ENCODE data around the gene CCSER2. TPM values are rescaled to one million over a fixed set of nuclear protein-coding genes. Genes with fewer than 3 reads are reported as not detected.

The CCSER2 gene
- total RNA-seq, 1 donor from 2014 or later: 78.8 TPM

- TF ChIP-seq, protein P1, sequence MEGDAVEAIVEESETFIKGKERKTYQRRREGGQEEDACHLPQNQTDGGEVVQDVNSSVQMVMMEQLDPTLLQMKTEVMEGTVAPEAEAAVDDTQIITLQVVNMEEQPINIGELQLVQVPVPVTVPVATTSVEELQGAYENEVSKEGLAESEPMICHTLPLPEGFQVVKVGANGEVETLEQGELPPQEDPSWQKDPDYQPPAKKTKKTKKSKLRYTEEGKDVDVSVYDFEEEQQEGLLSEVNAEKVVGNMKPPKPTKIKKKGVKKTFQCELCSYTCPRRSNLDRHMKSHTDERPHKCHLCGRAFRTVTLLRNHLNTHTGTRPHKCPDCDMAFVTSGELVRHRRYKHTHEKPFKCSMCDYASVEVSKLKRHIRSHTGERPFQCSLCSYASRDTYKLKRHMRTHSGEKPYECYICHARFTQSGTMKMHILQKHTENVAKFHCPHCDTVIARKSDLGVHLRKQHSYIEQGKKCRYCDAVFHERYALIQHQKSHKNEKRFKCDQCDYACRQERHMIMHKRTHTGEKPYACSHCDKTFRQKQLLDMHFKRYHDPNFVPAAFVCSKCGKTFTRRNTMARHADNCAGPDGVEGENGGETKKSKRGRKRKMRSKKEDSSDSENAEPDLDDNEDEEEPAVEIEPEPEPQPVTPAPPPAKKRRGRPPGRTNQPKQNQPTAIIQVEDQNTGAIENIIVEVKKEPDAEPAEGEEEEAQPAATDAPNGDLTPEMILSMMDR (IDR thresholded peaks at IDR 0.05): no peak
- H3K9me3 Mint-ChIP-seq (ENCODE audit: low read depth): no peaks in the 10 kb centered on the region
- peaks cover 26% of the 10 kb centered on the region for H3K27me3 Mint-ChIP-seq (ENCODE audit: low read depth)
- no peak for DNase-seq (ENCODE audit: low spot score)
- H3K27ac Mint-ChIP-seq (ENCODE audit: unreplicated experiment): no peak overlapping the region
- H3K4me1 Mint-ChIP-seq (ENCODE audit: low read depth): no peaks in the 10 kb centered on the region
- H3K36me3 Mint-ChIP-seq (ENCODE audit: low read depth): no peaks in the 10 kb centered on the region
- no peak overlapping the region for H3K4me3 Mint-ChIP-seq (ENCODE audit: unreplicated experiment)
Observed at GRCh38 chr10:84563355-84563754, 235.0 kb downstream of the CCSER2 start.

DNA sequence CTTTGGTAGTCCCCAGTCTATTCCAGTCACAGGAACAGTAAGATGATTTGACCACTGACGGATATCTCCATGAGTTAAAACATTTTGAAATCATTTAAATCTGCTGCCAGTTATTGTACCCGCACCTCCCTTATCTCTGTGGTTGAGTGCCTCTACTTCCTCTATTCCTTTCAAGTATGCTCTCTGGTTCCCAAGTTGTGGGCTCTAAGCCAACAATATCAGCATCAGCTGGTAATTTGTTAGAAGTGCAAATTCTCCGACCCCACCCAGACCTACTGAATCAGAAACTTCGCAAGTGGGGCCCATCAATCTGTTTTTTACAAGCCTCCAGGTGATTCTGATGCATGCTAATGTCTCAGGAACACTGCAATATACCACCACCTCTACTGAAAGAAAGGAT lies 235.5 kb downstream of the CCSER2 start:
- Mint-ChIP-seq H3K36me3 (ENCODE audit: low read depth) (no peaks in the 10 kb centered on the region), H3K9me3 (ENCODE audit: low read depth) (no peaks in the 10 kb centered on the region), H3K4me1 (ENCODE audit: low read depth) (no peaks in the 10 kb centered on the region), H3K27me3 (ENCODE audit: low read depth) (peaks cover 28% of the 10 kb centered on the region), H3K4me3 (ENCODE audit: unreplicated experiment) (no peak overlapping the region), H3K27ac (ENCODE audit: unreplicated experiment) (no peak overlapping the region)
- no peak for DNase-seq (ENCODE audit: low spot score)
- TF ChIP-seq, protein P1 (IDR thresholded peaks at IDR 0.05): no peak

DNA sequence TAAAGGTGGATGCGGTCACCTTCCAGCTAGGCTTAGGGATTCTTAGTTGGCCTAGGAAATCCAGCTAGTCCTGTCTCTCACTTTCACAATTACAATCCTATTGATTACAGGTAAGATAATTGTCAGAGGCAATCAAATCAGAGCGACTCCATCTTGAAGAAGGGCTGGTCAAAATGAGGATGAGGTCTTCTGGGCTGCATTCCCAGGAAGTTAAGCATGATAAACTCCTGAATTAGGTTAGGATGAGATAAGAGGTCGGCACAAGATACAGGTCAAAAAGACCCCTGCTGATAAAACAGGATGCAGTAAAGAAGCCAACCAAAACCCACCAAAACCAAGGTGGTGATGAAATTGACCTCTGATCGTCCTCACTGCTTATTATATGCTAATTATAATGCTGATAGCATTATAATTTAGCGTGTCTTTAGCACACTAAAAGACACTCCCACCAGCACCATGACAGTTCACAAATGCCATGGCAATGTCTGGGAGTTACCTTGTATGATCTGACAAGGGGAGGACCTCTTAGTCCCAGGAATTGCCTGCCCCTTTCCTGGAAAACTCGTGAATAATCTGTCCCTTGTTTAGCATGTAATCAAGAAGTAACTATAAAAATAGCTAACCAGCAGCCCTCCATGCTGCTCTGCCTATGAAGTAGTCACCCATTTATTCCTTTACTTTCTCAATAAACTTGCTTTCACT lies 237.6 kb downstream of the CCSER2 start:
- no peak overlapping the region for H3K4me3 Mint-ChIP-seq (ENCODE audit: unreplicated experiment)
- DNase-seq (ENCODE audit: low spot score): no peak
- H3K27me3 Mint-ChIP-seq (ENCODE audit: low read depth): peaks cover 22% of the 10 kb centered on the region
- no peak overlapping the region for H3K27ac Mint-ChIP-seq (ENCODE audit: unreplicated experiment)
- no peaks in the 10 kb centered on the region for H3K36me3 Mint-ChIP-seq (ENCODE audit: low read depth)
- H3K9me3 Mint-ChIP-seq (ENCODE audit: low read depth): peaks cover 3% of the 10 kb centered on the region
- no peaks in the 10 kb centered on the region for H3K4me1 Mint-ChIP-seq (ENCODE audit: low read depth)
- TF ChIP-seq, protein P1 (IDR thresholded peaks at IDR 0.05): no peak

DNA sequence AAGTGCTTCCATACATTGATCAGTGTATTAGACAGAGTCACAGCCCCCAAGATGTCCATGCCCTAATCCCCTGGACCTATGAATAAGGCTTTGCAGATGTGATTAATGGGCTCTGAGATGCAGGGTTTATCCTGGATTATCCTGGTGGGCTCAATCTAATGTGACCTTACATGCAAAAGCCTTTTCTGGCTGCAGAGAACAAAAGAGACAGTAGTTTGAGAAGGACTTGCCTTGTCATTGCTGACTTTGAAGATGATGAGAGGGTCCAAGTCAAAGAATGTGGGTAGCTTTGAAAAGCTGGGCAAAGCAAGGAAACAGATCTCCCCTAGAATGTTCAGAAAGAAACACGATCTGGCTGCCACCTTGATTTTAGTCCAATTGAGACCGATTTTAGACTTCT lies 238.7 kb downstream of the CCSER2 start:
- DNase-seq (ENCODE audit: low spot score): no peak
- H3K27me3 Mint-ChIP-seq (ENCODE audit: low read depth): peaks cover 22% of the 10 kb centered on the region
- no peaks in the 10 kb centered on the region for H3K4me1 Mint-ChIP-seq (ENCODE audit: low read depth)
- TF ChIP-seq, protein P1 (IDR thresholded peaks at IDR 0.05): no peak
- H3K27ac Mint-ChIP-seq (ENCODE audit: unreplicated experiment): no peak overlapping the region
- H3K9me3 Mint-ChIP-seq (ENCODE audit: low read depth): peaks cover 3% of the 10 kb centered on the region
- no peaks in the 10 kb centered on the region for H3K36me3 Mint-ChIP-seq (ENCODE audit: low read depth)
- no peak overlapping the region for H3K4me3 Mint-ChIP-seq (ENCODE audit: unreplicated experiment)

Other genes starting within 250 kb of the CCSER2 start
- 106 to 114 TPM (median 109 TPM) in 3 replicates for gene GHITM, start 189.1 kb upstream of the CCSER2 start, total RNA-seq
- gene GPR15LG, start 154.8 kb upstream of the CCSER2 start, total RNA-seq: not detected in 3 replicates
- gene CDHR1, start 134.1 kb upstream of the CCSER2 start, total RNA-seq: 0.24 to 5.1 TPM (median 3.5 TPM) in 3 replicates
- not detected in 3 replicates for gene LRIT2, start 103.0 kb upstream of the CCSER2 start, total RNA-seq
- gene LRIT1, start 87.0 kb upstream of the CCSER2 start, total RNA-seq: not detected in 3 replicates
- not detected in 3 replicates for gene RGR, start 83.5 kb upstream of the CCSER2 start, total RNA-seq